ENCODE measurements around the gene INPP5J.
"Not testable (repeated sequence)": the region's sequence is repeated elsewhere in the genome, so short reads cannot be mapped to it uniquely, and the experiment has no call there.

Gene INPP5J

DNA sequence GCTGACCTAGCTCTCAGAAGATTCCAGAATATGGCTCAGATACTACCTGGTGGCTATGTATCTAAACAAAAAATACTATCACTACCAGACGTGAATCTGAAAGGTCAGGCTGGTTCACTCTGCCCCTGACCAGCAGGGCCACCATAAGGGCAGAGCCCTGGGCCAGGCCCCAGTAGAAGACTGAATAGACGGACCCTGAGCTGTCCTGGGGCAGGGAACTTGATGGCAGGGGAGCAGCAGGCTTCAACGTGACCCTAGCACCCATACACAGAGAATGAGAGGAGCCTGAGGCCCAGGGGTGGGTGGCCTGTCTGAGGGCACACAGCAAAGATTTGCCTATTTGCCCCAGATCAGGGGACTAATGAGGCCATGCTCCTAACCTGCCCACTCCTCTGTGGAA lies 30.6 kb downstream of the INPP5J start:
- DNase-seq: no peak

DNA sequence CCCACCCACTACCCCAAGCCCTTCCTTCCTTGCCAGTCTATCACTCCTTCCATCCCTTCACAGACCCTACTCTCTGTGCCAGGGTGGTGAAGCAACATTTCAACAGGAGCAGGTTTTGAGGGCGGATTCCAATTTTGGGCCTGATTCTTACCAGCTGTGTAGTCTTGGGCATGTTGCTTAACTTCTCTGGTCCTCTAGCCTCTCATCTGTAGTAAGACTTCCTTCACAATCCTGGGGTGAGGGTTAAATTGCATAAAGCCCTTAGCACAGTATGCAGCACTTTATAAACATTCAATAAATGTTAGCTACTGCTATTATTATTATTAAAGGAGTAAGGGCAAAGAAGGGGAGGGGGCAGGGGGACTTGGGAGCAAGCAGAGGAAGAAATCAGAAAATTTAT lies 32.2 kb downstream of the INPP5J start:
- DNase-seq: no peak

DNA sequence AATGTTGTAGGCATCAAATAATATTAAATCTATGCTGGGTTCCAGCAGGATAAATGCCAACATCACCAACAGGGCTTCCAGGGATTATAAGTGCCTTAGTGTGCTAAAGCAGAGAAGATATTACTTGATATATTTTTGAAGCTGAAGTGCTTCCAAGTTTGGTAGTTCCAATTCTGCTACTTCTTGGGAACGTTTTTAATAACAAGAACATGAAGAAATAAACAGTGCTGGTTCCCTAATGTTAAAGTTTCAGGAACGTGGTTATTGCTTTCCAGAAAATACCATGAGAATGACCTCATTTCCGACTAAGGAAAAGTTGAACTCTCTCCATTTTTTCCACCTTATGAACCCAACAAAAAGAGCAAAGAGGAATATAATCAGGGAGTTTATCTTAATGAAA lies 32.7 kb downstream of the INPP5J start:
- DNase-seq: peak; percentile 48

DNA sequence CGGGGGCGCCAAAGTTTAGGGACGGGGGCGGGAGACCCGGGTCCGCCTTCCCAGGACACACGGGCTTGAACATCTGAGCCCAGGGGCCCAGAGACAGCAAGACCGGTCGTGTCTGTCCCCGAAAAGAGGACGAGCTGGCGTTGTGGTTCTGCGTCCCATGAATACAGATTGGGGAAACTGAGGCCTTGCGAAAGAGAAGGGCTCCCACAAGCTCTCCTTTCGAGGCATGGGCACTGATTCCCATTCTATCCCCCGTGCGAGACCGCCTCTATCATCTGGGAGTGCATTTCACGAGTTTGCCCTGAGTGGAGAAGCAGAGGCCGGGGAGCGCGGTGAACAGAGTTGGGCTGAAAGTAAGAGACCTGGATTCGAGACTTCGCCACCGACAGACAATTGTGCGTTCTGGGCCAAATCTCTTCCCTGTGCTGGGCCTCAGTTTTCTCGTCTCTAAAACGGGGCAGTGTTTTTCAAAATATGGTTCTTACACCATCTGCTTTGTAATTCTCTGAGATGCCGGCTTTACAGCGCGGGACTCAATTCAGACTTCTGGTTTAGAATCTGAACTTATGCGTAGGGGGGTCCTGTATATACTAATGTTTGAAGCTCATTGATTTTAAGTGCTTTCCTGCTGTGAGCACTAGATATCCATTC lies 37.7 kb downstream of the INPP5J start:
- no peak for DNase-seq

DNA sequence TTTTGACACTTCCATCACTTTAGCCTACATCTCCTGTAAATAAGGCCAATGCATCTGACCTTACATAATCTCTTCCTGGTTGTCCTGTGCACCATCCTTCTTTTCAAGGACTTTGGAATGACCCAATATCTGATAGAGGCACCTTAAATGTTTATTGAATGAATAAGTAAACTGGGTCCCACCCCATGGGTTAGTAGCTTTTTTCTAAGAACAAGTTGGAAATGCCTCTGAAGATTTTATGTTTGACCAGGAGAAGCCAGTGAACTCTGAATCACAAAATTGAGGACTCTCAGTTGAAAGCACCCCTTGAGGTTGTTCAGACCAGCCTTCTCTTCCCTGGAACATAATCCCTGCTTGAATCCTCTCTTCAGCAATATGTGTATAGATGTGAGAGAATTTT lies 38.6 kb downstream of the INPP5J start:
- DNase-seq: no peak

DNA sequence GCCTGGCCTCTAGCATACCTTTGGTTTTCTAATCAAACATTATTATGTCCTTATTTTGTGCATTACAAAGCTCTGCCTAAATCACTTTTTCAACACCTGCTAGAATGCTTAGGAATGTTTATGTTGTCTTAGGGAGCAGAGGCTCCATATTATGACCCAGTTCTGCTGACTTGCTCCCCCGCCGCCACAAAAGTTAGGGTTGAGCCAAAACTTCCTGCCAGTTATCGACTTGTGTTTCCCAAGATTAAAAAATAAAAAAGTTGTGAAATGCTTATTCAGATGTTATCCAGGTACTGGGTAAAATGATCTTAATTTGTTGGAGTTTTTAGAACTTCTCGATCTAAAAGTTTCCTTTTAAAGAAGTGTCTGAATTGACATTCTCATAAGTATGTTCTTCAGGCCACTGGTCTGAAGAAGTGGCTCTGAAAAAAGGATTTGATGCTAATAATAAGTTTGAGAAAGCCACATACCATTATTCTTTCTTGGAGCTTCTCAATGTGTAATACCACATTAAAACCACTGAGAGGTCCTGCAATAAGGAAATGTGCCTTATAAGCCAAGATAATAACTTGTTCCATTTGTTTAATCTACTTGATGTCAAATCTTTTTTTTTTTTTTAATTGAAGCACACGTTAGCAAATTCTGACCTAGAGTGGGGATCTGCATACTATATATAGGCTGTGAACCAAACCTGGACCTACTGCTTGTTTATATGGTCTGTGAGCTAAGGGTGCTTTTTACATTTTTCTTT lies 39.4 kb downstream of the INPP5J start:
- DNase-seq: no peak

DNA sequence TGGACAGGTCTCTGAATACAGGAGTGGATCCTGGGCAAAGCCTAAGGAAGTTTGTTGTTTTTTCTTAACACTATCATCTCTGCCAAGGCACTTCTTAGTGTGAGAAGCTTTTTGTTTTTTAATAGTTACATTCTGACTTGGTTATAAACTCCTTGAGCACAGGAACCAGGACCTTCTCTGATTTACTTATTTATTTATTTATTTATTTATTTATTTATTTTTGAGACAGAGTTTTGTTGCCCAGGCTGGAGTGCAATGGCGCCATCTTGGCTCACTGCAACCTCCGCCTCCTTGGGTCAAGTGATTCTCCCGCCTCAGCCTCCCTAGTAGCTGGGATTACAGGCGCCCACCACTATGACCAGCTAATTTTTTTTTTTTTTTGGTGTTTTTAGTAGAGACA lies 48.2 kb downstream of the INPP5J start:
- no peak for DNase-seq

DNA sequence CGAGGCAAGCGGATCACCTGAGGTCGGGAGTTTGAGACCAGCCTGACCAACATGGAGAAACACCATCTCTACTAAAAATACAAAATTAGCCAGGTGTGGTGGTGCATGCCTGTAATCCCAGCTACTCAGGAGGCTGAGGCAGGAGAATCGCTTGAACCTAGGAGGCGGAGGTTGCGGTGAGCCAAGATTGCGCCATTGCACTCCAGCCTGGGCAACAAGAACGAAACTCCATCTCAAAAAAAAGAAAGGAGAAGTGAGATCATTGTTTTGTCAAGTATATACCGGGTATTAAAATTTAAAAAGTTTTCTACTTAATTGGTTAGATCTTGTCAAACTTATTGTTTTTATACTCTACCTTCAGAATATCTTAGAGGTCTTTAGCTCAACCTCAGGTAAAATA lies 49.0 kb downstream of the INPP5J start:
- not testable (repeated sequence) for DNase-seq

DNA sequence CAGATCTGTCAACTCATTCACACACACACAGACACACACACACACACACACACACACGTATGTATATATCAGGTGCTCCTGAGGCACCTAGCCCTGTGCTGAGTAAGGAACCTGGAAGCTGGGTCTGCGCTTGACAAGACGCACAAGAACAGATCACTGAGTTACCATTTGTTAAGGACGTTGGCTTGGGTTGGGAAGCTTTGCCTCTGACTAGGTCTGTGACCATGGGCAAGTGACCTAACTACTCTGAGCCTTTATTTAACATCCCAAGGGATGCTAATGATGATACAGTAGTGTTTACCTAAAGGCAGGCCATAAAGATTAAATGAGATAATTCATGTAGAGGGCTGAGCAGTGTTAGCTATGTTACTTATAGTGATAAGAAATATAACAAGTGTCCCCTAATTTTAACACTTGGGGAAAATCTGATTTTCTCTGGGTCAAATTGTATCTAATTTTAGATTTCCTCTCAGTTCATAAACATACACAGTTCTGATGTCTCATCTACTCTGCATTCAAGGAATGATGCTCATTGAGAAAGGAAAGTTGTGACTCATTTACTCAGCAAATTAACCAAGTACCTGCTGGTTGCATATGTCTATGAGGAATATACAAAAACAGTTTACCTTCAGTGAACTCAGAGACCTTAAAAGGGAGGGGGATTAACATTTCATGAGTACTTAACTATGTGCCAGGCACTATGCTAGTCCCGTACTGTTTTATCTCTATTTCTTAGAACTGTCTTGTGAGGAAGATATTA lies 50.8 kb downstream of the INPP5J start:
- peak; percentile 92 for DNase-seq

DNA sequence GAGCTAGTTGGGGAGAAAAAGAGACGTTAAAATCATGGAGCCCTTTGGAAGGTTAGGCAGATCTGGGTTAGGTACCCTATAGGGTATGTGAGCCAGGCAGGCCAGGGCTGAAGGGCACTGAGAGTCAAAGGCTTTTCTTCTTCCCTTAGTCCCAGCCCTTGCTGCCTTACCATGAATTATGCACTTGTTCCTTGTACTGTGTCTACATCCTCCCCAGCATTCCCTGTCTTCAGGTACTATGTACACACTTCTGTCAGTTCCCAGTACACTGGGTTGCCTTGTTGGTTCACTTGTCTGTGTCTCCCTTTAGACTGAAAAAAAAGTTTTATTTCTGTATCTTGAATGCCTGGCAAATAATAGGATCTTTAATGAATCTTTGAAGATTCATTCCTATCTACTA lies 54.2 kb downstream of the INPP5J start:
- no peak for DNase-seq

DNA sequence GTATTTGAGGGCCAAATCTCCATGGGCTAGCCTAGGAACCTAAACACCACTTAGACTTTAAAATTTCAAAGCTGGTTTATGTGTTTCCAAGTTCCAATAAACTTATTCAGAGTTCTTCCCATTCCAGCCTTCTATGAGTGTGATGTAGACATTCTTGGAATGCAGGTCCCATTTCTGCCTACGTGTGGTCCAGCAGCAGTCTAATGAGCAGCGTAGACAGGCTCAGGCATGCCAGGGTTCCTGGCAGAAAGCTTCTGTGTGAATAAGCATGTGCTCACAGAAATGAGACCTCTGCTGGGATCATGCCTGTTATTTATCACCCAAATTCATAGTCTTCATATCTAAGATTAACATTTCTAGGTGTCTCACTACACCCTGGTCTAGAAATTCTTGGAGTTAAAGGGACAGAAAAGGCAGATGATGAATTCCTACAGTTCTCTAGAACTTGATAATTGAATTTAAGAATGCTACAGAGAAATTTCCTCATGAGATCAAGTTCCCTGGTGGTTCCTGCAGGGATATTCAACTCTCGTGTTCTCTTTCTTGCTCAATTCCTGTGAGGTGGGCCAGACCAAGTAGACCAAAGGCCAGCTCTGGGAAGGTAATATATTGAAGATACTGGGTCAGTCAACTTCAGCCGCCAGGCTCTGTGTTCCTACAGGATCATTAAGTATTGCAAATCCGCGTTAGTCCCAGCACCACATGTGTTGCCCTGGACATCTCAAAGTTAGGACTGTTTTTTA lies 54.8 kb downstream of the INPP5J start:
- peak; percentile 93 for DNase-seq

DNA sequence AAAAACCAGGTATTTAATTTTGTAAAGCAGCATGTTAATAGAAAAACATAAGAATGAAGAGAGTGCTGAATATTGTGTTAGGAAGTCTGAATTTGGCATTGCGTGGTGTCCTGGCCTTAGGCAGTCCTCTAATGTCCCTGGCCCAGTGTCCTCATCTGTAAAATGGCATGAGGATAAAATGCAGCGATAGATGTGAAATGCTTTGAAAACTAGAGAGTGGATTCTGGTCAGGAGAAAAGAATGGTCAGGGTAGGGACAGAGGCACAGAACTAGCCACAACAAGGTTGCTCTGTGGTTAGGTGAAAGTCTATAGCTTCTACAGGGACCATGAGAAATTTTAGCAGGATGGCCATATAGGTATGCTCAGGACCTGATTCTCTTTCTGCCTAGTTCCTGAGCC lies 56.1 kb downstream of the INPP5J start:
- DNase-seq: no peak

DNA sequence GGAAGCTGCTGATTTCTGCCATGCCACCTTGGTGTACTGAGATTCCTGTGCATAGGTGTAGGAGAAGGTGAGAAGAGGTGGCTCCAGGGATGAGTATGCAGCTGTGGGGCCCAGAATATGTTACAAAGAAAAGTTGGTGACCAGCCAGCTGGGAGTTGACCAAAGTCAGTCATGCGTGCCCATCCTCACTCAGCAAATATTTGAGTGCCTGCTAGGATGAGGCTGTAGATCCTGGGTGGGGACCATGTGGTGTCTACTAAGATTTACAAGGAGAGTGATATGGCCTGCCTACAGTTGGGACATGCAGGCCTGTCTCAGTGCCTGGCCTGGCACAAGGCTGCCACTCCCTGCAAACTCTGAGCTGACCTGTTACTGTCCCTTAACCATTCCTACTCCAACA lies 56.6 kb downstream of the INPP5J start:
- no peak for DNase-seq

DNA sequence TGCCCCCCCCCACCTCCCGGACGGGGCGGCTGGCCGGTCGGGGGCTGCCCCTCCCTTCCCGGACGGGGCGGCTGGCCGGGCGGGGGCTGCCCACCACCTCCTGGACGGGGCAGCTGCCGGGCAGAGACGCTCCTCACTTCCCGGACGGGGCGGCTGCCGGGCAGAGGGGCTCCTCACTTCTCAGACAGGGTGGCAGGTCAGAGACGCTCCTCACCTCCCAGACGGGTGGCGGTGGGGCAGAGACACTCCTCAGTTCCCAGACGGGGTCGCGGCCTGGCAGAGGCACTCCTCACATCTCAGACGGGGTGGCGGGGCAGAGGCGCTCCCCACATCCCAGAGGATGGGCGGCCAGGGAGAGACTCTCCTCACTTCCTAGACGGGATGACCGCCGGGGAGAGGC lies 61.2 kb downstream of the INPP5J start:
- no peak for DNase-seq
